Fibroblast of the aortic adventitia (primary cell): Measurements from ENCODE around the gene ASZ1. TPM values are rescaled to one million over a fixed set of nuclear protein-coding genes. Genes with fewer than 3 reads are reported as not detected.

Experiments
- DNase-seq: peaks from one replicate; pipeline ENCODE4 v3.0.0-alpha.2; 2010; ENCODE audit warnings: low read depth
- H3K4me3 ChIP-seq: 2 replicates; pipeline ENCODE4 v1.5.1; 2011; ENCODE audit warnings: low read depth, mild to moderate bottlenecking, control low read depth, low read length, moderate library complexity
- CTCF ChIP-seq: IDR thresholded peaks from 2 replicates; pipeline ENCODE4 v1.5.1; 2011; ENCODE audit warnings: mild to moderate bottlenecking, low read length, control low read depth, inconsistent platforms; ENCODE audit not compliant: insufficient read depth
- total RNA-seq: library from RNA; depleted of rRNA; stranded (reverse); fragments of >200 nt; gene quantifications from 2 replicates; pipeline ENCODE4 v1.2.3, GENCODE V29; 2012; ENCODE audit warnings: low replicate concordance

ASZ1 gene
- total RNA-seq, 1 donor, result not detected

GRCh38 chr7:117403737-117404136 lies 23.6 kb downstream of the ASZ1 start:
- no peak overlapping the region for H3K4me3 ChIP-seq
- DNase-seq, result no peak
- TF ChIP-seq CTCF, result no peak

- no peak for TF ChIP-seq CTCF
- peak; percentile 53 for DNase-seq
- H3K4me3 ChIP-seq, result no peak overlapping the region
Measured at GRCh38 chr7:117402109-117402508, 25.2 kb downstream of the ASZ1 start.

GRCh38 chr7:117401293-117402002 lies 25.8 kb downstream of the ASZ1 start:
- TF ChIP-seq CTCF, result peak; percentile 54
- H3K4me3 ChIP-seq, result no peak overlapping the region
- DNase-seq, result peak; percentile 14

GRCh38 chr7:117399820-117400422 lies 27.4 kb downstream of the ASZ1 start:
- DNase-seq, result peak; percentile 33
- H3K4me3 ChIP-seq, result no peak overlapping the region
- peak; percentile 62 for TF ChIP-seq CTCF

DNA sequence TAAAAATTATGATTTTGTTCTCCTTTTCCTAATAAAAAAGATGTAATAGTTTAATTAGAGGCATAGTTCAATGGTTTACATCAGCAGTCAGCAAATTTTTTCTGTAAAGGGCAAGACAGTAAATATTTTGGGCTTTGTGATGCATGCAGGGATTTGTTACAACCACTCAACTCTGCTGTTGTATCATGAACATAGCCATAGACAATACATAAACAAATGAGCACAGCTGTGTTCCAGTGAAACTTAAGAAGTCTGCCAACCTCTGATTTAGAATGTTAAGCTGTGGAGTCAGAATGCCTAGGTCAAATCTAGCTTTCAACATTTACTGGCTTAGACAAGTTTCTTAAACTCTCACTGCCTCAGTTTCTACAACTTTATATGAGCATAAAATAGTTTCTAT lies 31.6 kb downstream of the ASZ1 start:
- TF ChIP-seq CTCF, result no peak
- DNase-seq, result no peak
- no peak overlapping the region for H3K4me3 ChIP-seq

- no peak for DNase-seq
- H3K4me3 ChIP-seq, result no peak overlapping the region
- no peak for TF ChIP-seq CTCF
Measured at GRCh38 chr7:117393781-117394180, 33.5 kb downstream of the ASZ1 start.
